ENCODE data around the gene GPR65.

GRCh38 chr14:88049266-88049665, 44.3 kb downstream of the GPR65 start:
- TF ChIP-seq, protein P1, sequence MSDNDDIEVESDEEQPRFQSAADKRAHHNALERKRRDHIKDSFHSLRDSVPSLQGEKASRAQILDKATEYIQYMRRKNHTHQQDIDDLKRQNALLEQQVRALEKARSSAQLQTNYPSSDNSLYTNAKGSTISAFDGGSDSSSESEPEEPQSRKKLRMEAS (CRISPR knock-in tag; IDR thresholded peaks at IDR 0.05), result no peak
- TF ChIP-seq, protein P2, sequence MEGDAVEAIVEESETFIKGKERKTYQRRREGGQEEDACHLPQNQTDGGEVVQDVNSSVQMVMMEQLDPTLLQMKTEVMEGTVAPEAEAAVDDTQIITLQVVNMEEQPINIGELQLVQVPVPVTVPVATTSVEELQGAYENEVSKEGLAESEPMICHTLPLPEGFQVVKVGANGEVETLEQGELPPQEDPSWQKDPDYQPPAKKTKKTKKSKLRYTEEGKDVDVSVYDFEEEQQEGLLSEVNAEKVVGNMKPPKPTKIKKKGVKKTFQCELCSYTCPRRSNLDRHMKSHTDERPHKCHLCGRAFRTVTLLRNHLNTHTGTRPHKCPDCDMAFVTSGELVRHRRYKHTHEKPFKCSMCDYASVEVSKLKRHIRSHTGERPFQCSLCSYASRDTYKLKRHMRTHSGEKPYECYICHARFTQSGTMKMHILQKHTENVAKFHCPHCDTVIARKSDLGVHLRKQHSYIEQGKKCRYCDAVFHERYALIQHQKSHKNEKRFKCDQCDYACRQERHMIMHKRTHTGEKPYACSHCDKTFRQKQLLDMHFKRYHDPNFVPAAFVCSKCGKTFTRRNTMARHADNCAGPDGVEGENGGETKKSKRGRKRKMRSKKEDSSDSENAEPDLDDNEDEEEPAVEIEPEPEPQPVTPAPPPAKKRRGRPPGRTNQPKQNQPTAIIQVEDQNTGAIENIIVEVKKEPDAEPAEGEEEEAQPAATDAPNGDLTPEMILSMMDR (IDR thresholded peaks at IDR 0.05 in 2 of 3, conservative IDR thresholded peaks at IDR 0.05 in 1 of 3; ENCODE audit: insufficient read depth in 2 of 3, low read depth in 1 of 3, low read length in 3 of 3), result no peak
- TF ChIP-seq, protein P3, sequence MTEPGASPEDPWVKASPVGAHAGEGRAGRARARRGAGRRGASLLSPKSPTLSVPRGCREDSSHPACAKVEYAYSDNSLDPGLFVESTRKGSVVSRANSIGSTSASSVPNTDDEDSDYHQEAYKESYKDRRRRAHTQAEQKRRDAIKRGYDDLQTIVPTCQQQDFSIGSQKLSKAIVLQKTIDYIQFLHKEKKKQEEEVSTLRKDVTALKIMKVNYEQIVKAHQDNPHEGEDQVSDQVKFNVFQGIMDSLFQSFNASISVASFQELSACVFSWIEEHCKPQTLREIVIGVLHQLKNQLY (CRISPR knock-in tag; conservative IDR thresholded peaks at IDR 0.05), result no peak
- no peak for TF ChIP-seq FOS (IDR thresholded peaks at IDR 0.05; ENCODE audit: extremely low read depth, insufficient read length)
- no peak for TF ChIP-seq KLF16 (IDR thresholded peaks at IDR 0.05)
- TF ChIP-seq ZNF766 (CRISPR knock-in tag; conservative IDR thresholded peaks at IDR 0.05), result no peak
- no peak for TF ChIP-seq ZFX (CRISPR knock-in tag; IDR thresholded peaks at IDR 0.05)
- TF ChIP-seq SAFB2 (IDR thresholded peaks at IDR 0.05; ENCODE audit: borderline replicate concordance, low read depth, low read length, severe bottlenecking), result no peak

Measured in K562 (cell line).